ENCODE results near the gene RALGDS.
"Not testable (repeated sequence)": the region's sequence is repeated elsewhere in the genome, so short reads cannot be mapped to it uniquely, and the experiment has no call there.

RALGDS gene

DNA sequence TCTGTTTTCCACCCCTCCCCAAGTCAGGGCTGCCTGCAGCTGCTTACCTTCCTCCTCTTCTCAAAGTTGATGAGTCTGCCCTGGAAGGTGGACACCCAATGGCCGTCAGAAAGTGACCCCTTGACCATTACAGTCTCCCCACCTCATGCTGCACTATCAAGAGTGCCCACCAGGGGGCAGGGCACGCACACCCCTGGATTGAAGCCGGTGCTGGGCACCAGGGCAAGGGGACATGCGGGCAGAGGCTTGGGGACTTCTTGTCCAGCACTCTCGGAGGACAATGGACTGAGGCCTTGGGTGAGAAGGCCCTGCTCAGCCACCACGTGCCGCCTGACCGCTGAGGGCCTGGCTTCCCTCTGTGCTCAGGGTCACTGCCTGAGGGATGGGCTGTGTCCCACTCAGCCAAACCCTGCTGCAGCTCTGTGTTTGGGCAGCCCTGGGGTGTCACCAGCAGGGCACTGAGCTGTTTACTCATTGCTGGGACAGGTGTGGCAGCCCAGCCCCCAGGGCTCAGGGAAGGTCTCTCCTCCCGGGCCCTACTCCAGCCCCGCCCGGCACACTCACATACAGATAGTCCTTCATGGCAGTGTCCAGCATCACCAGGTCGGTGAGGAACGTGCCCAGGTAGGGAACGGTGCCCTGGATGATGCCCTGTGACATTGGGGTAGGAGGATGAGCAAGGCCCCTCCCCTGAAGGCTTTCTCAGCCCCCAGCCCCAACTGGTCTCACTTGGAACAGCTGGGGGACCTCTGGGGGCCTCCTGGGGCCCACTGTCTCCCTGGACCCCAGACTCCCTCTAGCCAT is 17.7 kb downstream of the RALGDS start:
- WGBS (ENCODE audit: insufficient coverage, insufficient read length): no CpG with 5 or more reads among the region's 14 CpGs
- Histone ChIP-seq H3K9me3 (ENCODE audit: control insufficient read depth, insufficient read depth, low read length) (no peaks in the 10 kb centered on the region), H3K36me3 (ENCODE audit: control insufficient read depth, insufficient read depth, low read length) (peaks cover 16% of the 10 kb centered on the region), H3K27ac (ENCODE audit: low read length) (no peak overlapping the region), H3K4me3 (ENCODE audit: low read length) (no peak overlapping the region), H3K27me3 (ENCODE audit: control insufficient read depth, insufficient read depth, low read length) (no peaks in the 10 kb centered on the region), H3K4me1 (ENCODE audit: control insufficient read depth, insufficient read depth, low read length) (no peaks in the 10 kb centered on the region)
- DNase-seq (ENCODE audit: low read depth, low spot score): no peak

DNA sequence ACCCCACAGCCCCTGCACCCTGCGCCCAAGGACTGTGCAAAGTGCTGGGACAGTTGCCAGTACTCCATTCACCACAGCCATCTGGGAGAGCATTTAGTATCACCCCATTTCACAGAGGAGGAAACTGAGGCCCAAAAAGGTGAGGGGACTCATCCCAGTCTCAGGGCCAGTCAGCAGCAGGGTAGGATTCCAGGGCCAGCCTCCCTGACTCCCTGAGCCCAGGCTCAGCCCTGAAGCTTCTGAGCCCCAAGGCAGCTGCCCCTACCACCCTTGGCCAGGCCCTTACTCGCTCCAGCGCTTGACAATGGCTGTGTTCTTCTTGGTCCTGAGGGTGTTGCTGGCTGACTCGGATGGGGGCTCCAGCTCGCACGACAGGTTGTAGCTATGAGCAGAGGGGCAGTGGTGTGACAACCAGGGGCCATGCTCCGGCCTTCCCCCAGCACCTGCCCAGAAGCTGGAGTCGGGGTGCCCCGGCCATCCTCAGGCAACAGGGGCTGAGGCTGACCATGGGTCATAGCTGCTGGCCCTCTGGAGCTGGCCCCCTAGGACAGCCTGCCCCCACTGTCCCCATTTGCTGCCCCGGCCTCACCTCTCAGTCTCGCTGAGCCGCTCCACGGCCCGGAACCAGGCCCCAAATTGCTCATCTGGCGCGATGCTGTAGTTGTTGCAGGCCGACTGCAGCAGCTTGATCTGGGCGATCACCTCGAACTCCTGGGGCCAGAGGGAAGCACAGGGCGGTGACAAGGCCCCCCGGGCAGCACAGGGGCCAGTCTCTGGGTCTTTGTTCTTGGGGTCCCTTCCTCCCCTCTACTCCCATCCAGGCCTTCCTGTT is 18.6 kb downstream of the RALGDS start:
- no CpG with 5 or more reads among the region's 21 CpGs for WGBS (ENCODE audit: insufficient coverage, insufficient read length)
- no peak overlapping the region for H3K4me3 ChIP-seq (ENCODE audit: low read length)
- DNase-seq (ENCODE audit: low read depth, low spot score): no peak

DNA sequence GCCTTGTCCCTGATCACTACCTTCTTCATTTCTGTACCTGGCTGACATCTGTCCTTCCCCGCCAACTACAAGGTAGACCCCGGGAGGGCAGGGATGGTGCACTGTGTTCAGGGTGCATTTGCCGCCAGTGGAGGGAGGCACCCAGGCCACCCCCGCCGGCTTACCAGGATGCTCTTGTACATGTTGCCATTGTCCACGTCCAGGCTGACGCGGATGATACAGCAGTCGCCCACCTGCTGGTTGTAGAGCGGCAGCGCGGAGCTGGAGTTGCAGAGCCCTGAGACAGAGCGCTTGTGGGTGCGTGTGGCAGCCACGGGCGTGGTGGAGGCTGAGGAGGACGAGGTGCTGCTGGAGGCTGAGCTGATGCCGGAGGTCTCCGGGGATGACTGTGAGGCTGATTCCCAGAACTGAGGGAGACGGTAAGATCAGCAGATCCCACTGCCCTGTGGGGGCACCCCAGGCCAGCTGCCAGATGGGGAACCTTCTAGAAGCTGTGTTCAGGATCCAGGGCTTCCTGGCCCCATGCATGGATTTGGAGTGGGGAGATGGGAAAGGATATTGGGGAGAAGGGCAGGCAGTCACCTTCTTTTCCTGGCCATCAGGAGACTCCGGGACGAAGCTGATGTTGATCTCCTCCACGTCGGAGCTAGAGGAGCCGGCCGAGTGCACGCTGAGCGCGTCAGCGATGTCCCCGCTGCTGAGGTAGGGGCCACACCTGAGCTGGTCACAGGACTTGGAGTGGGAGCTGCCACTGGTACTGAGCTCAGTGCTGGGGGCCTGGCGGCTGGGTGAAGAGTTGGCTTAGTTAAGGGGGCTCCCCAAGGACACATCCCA is 19.5 kb downstream of the RALGDS start:
- Histone ChIP-seq H3K36me3 (ENCODE audit: control insufficient read depth, insufficient read depth, low read length) (peaks cover 18% of the 10 kb centered on the region), H3K27me3 (ENCODE audit: control insufficient read depth, insufficient read depth, low read length) (no peaks in the 10 kb centered on the region), H3K4me3 (ENCODE audit: low read length) (no peak overlapping the region), H3K27ac (ENCODE audit: low read length) (no peak overlapping the region), H3K4me1 (ENCODE audit: control insufficient read depth, insufficient read depth, low read length) (no peaks in the 10 kb centered on the region), H3K9me3 (ENCODE audit: control insufficient read depth, insufficient read depth, low read length) (no peaks in the 10 kb centered on the region)
- WGBS (ENCODE audit: insufficient coverage, insufficient read length): no CpG with 5 or more reads among the region's 32 CpGs
- DNase-seq (ENCODE audit: low read depth, low spot score): no peak

More for the DNA sequence above, 18.6 kb downstream of the RALGDS start:
- Histone ChIP-seq H3K36me3 (ENCODE audit: control insufficient read depth, insufficient read depth, low read length) (peaks cover 18% of the 10 kb centered on the region), H3K4me1 (ENCODE audit: control insufficient read depth, insufficient read depth, low read length) (no peaks in the 10 kb centered on the region), H3K27me3 (ENCODE audit: control insufficient read depth, insufficient read depth, low read length) (no peaks in the 10 kb centered on the region), H3K27ac (ENCODE audit: low read length) (no peak overlapping the region), H3K9me3 (ENCODE audit: control insufficient read depth, insufficient read depth, low read length) (no peaks in the 10 kb centered on the region)

DNA sequence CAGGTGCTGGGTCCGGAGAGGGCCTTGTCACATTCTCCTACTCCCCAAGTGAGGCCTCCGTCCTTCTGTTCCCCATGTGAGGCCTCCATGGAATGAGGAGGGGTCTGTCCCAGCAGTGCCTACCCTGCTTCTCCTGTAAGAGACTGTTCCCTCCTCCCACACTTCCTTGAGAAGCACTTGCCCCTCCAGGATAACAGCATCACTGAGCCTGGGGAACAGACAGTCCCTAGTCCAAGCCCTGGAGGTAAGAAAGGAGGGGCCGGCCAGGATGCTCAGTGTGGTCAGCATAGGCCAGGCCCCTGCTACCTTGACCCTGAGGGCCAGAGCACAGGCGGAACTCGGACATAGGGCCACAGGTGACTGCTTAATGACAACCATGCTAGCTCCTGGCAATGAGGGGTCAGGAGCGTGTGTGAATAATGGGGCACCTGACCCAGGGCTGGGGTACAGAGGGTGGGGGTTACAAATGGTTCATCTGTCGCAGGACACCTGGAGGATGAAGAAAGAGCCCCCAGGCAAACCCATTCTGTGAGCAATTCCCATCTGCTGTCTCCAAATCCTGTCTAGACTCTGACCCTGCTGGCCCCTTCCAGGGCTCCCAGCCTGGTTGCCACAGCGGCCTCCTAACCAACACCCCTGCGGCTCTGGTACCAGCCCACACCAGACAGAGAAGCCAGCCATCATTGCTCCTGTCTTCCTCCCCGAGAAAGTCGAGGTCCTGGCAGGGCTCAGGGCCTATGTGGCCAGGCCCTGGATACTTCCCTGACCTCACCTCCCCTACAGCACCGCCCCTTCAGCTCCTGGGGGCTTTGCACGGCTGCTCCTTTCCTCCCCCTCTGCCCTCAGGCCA is 20.3 kb downstream of the RALGDS start:
- no peaks in the 10 kb centered on the region for H3K9me3 ChIP-seq (ENCODE audit: control insufficient read depth, insufficient read depth, low read length)
- H3K4me3 ChIP-seq (ENCODE audit: low read length): no peak overlapping the region
- WGBS (ENCODE audit: insufficient coverage, insufficient read length): no CpG with 5 or more reads among the region's 13 CpGs
- H3K27ac ChIP-seq (ENCODE audit: low read length): no peak overlapping the region
- no peaks in the 10 kb centered on the region for H3K27me3 ChIP-seq (ENCODE audit: control insufficient read depth, insufficient read depth, low read length)
- DNase-seq (ENCODE audit: low read depth, low spot score): no peak
- no peaks in the 10 kb centered on the region for H3K4me1 ChIP-seq (ENCODE audit: control insufficient read depth, insufficient read depth, low read length)
- H3K36me3 ChIP-seq (ENCODE audit: control insufficient read depth, insufficient read depth, low read length): peaks cover 18% of the 10 kb centered on the region

DNA sequence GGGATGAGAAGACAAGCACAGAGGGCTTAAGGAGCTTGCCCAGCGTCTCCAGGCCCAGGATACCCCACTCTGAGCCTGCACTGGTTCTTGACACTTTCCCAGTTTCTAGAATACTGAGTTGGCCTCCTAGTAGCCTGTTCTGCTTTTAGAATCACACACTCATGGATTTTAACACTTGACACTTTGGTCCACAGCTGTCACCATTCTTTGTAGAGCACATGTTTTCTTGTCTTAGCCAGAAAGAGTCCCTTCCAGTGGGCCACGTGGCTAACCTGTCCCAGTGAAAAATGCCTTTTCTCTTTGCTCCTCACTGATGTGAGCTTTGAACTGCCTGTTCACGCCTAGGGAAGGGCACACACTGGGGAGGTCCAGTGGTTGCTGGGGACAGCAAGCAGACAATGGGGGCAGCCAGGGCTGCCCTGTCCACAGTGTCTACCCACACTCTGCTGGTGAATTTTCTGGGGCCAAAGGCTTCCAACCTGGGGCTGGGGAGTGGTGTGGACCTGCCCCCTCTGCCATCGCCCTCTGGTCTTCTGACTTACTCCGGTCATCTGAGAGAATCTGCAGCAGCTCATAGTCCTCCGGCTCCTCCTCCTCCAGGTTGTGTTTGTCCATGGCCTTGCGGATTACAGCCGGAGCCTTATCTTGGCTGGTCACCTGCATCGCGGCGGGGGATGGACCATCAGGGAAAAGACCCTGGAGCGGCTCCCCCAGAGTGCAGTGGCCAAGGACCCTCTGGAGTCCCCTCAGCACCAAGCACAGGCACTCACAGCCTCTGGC is 21.1 kb downstream of the RALGDS start:
- H3K27ac ChIP-seq (ENCODE audit: low read length): no peak overlapping the region
- WGBS (ENCODE audit: insufficient coverage, insufficient read length): no CpG with 5 or more reads among the region's 12 CpGs
- H3K36me3 ChIP-seq (ENCODE audit: control insufficient read depth, insufficient read depth, low read length): peaks cover 18% of the 10 kb centered on the region
- no peaks in the 10 kb centered on the region for H3K9me3 ChIP-seq (ENCODE audit: control insufficient read depth, insufficient read depth, low read length)
- no peaks in the 10 kb centered on the region for H3K4me1 ChIP-seq (ENCODE audit: control insufficient read depth, insufficient read depth, low read length)
- no peaks in the 10 kb centered on the region for H3K27me3 ChIP-seq (ENCODE audit: control insufficient read depth, insufficient read depth, low read length)
- no peak for DNase-seq (ENCODE audit: low read depth, low spot score)
- no peak overlapping the region for H3K4me3 ChIP-seq (ENCODE audit: low read length)

DNA sequence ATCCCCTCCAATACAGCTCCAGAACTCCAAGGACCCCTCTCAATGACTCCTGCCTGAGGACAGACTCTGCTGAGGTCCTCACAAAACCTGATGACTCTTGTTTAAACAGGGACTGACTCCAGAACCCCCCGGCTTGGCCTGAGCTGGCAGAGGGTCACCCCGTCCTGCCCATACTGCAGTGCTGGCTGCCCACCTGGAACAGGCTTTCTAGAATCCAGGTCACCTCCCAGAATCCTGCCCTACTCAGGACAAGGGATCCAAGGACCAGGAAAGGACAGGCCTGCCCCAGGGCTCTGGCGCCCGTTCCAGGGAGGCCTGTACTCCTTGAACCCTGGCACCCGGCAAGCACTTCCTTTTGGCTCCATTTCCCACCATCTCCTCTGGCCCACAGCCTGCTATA is 22.2 kb downstream of the RALGDS start:
- no peak overlapping the region for H3K4me3 ChIP-seq (ENCODE audit: low read length)
- H3K27me3 ChIP-seq (ENCODE audit: control insufficient read depth, insufficient read depth, low read length): no peaks in the 10 kb centered on the region
- no peaks in the 10 kb centered on the region for H3K9me3 ChIP-seq (ENCODE audit: control insufficient read depth, insufficient read depth, low read length)
- peaks cover 18% of the 10 kb centered on the region for H3K36me3 ChIP-seq (ENCODE audit: control insufficient read depth, insufficient read depth, low read length)
- no peak overlapping the region for H3K27ac ChIP-seq (ENCODE audit: low read length)
- WGBS (ENCODE audit: insufficient coverage, insufficient read length): no CpG with 5 or more reads among the region's 5 CpGs
- no peaks in the 10 kb centered on the region for H3K4me1 ChIP-seq (ENCODE audit: control insufficient read depth, insufficient read depth, low read length)
- DNase-seq (ENCODE audit: low read depth, low spot score): no peak

DNA sequence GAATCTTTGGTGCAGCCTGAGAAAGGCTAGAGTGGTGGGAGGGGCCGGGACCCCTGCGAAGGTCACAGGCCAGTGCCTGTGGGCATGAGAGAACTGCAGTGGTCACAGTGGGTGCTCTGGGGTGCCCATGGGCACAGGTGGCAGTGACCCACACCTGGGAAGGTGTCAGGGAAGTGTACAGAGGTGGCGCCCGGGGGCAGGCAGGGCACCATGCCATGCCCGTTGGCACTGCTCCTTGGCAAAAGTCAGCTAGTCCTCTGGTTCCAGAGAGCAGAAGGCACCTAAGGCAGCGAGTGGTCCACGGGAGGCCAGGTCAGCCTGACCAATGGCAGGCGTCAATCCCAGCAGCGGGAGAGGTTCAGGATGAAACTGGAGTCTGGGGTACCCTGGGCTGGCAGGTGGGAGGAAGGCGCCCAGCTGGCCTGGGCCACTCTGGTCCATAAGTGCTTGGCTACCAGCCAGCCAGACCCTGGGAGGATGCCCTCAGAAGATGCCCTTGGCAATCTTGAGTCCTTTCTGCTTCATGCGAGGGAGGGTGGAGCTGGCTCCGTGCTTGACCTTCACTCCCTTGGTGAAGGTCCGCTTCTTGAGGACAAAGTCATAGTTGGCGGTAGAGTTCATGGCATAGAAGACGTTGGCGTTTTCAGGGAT is 22.8 kb downstream of the RALGDS start:
- no peak overlapping the region for H3K27ac ChIP-seq (ENCODE audit: low read length)
- H3K27me3 ChIP-seq (ENCODE audit: control insufficient read depth, insufficient read depth, low read length): no peaks in the 10 kb centered on the region
- no peak overlapping the region for H3K4me3 ChIP-seq (ENCODE audit: low read length)
- H3K4me1 ChIP-seq (ENCODE audit: control insufficient read depth, insufficient read depth, low read length): no peaks in the 10 kb centered on the region
- no peaks in the 10 kb centered on the region for H3K9me3 ChIP-seq (ENCODE audit: control insufficient read depth, insufficient read depth, low read length)
- no CpG with 5 or more reads among the region's 16 CpGs for WGBS (ENCODE audit: insufficient coverage, insufficient read length)
- peaks cover 18% of the 10 kb centered on the region for H3K36me3 ChIP-seq (ENCODE audit: control insufficient read depth, insufficient read depth, low read length)
- no peak for DNase-seq (ENCODE audit: low read depth, low spot score)

DNA sequence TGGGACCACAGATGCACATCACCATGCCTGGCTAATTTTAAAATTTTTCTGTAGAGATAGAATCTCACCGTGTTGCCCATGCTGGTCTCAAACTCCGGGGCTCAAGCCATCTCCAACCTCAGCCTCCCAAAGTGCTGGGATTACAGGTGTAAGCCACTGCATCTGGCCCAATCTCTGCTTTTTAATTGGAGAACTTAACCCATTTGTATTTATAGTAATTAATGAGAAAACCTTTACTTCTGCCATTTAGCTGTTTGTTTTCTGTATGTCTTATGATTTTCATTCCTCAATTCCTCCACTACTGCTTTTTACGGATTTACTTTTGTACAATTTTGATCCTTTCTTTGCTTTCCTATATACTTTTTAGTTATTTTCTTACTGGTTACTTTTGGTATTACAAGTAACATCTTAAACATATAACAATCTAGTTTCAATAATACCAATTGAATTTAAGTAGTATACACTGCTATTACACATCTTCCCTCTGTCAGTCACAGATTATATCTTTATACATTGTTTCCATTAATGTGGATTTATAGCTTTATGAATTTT is 26.1 kb downstream of the RALGDS start:
- no peaks in the 10 kb centered on the region for H3K4me1 ChIP-seq (ENCODE audit: control insufficient read depth, insufficient read depth, low read length)
- H3K4me3 ChIP-seq (ENCODE audit: low read length): no peak overlapping the region
- H3K27ac ChIP-seq (ENCODE audit: low read length): no peak overlapping the region
- no peaks in the 10 kb centered on the region for H3K9me3 ChIP-seq (ENCODE audit: control insufficient read depth, insufficient read depth, low read length)
- peaks cover 10% of the 10 kb centered on the region for H3K36me3 ChIP-seq (ENCODE audit: control insufficient read depth, insufficient read depth, low read length)
- no peak for DNase-seq (ENCODE audit: low read depth, low spot score)
- no CpG with 5 or more reads among the region's 3 CpGs for WGBS (ENCODE audit: insufficient coverage, insufficient read length)
- no peaks in the 10 kb centered on the region for H3K27me3 ChIP-seq (ENCODE audit: control insufficient read depth, insufficient read depth, low read length)

DNA sequence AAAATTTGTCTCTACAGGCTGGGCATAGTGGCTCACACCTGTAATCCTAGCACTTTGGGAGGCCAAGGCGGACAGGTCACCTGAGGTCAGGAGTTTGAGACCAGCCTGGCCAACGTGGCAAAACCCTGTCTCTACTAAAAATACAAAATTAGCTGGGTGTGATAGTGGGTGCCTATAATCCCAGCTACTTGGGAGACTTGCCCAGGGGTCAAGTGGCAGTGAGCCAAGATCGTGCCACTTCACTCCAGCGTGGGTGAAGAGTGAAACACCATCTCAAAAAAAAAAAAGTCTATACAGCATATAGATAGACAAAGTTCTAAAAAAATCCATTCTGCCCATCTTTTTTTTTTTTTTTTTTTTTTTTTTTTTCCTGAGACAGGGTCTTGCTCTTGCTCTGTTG is 26.7 kb downstream of the RALGDS start:
- H3K9me3 ChIP-seq (ENCODE audit: control insufficient read depth, insufficient read depth, low read length); H3K4me1 ChIP-seq (ENCODE audit: control insufficient read depth, insufficient read depth, low read length); H3K4me3 ChIP-seq (ENCODE audit: low read length); H3K27me3 ChIP-seq (ENCODE audit: control insufficient read depth, insufficient read depth, low read length); H3K27ac ChIP-seq (ENCODE audit: low read length); DNase-seq (ENCODE audit: low read depth, low spot score); H3K36me3 ChIP-seq (ENCODE audit: control insufficient read depth, insufficient read depth, low read length): not testable (repeated sequence)
- WGBS (ENCODE audit: insufficient coverage, insufficient read length): no CpG with 5 or more reads among the region's 4 CpGs

Measured in iPS DF 6.9 (cell line).